ENCODE results near the gene TIGD3.
"Not testable (repeated sequence)": the region's sequence is repeated elsewhere in the genome, so short reads cannot be mapped to it uniquely, and the experiment has no call there.

Gene TIGD3

GRCh38 chr11:65325435-65325834, 29.1 kb upstream of the TIGD3 start:
- no peak for DNase-seq (ENCODE audit: low read depth, low spot score)

GRCh38 chr11:65327021-65327420, 27.5 kb upstream of the TIGD3 start:
- no peak for DNase-seq (ENCODE audit: low read depth, low spot score)

GRCh38 chr11:65329478-65329877, 25.1 kb upstream of the TIGD3 start:
- no peak for DNase-seq (ENCODE audit: low read depth, low spot score)

GRCh38 chr11:65329944-65330403, 24.6 kb upstream of the TIGD3 start:
- DNase-seq (ENCODE audit: low read depth, low spot score) = no peak

GRCh38 chr11:65330544-65330943, 24.0 kb upstream of the TIGD3 start:
- no peak for DNase-seq (ENCODE audit: low read depth, low spot score)

GRCh38 chr11:65332591-65332990, 22.0 kb upstream of the TIGD3 start:
- not testable (repeated sequence) for DNase-seq (ENCODE audit: low read depth, low spot score)

- no peak for DNase-seq (ENCODE audit: low read depth, low spot score)
Measured at GRCh38 chr11:65334696-65335295, 19.8 kb upstream of the TIGD3 start.

- no peak for DNase-seq (ENCODE audit: low read depth, low spot score)
Measured at GRCh38 chr11:65338676-65339075, 15.9 kb upstream of the TIGD3 start.

- DNase-seq (ENCODE audit: low read depth, low spot score) = no peak
Measured at GRCh38 chr11:65340226-65340625, 14.3 kb upstream of the TIGD3 start.

GRCh38 chr11:65341856-65342255, 12.7 kb upstream of the TIGD3 start:
- no peak for DNase-seq (ENCODE audit: low read depth, low spot score)

GRCh38 chr11:65351511-65351910, 3.0 kb upstream of the TIGD3 start:
- no peak for DNase-seq (ENCODE audit: low read depth, low spot score)

- DNase-seq (ENCODE audit: low read depth, low spot score) = no peak
Measured at GRCh38 chr11:65352783-65353182, 1.8 kb upstream of the TIGD3 start.

GRCh38 chr11:65353376-65353775, 1.2 kb upstream of the TIGD3 start:
- no peak for DNase-seq (ENCODE audit: low read depth, low spot score)

GRCh38 chr11:65353900-65354264, 669 bp upstream of the TIGD3 start:
- no peak for DNase-seq (ENCODE audit: low read depth, low spot score)

- no peak for DNase-seq (ENCODE audit: low read depth, low spot score)
Measured at GRCh38 chr11:65355013-65355775, 643 bp downstream of the TIGD3 start.

- DNase-seq (ENCODE audit: low read depth, low spot score) = no peak
Measured at GRCh38 chr11:65355776-65356393, 1.3 kb downstream of the TIGD3 start.

- no peak for DNase-seq (ENCODE audit: low read depth, low spot score)
Measured at GRCh38 chr11:65356394-65356972, 1.9 kb downstream of the TIGD3 start.

- DNase-seq (ENCODE audit: low read depth, low spot score) = no peak
Measured at GRCh38 chr11:65357856-65358356, 3.4 kb downstream of the TIGD3 start.

GRCh38 chr11:65362320-65362931, 7.9 kb downstream of the TIGD3 start:
- no peak for DNase-seq (ENCODE audit: low read depth, low spot score)

GRCh38 chr11:65362966-65363365, 8.4 kb downstream of the TIGD3 start:
- DNase-seq (ENCODE audit: low read depth, low spot score) = no peak

- DNase-seq (ENCODE audit: low read depth, low spot score) = no peak
Measured at GRCh38 chr11:65363770-65364169, 9.2 kb downstream of the TIGD3 start.

- no peak for DNase-seq (ENCODE audit: low read depth, low spot score)
Measured at GRCh38 chr11:65366340-65366773, 11.8 kb downstream of the TIGD3 start.
